Adrenal gland (tissue), 12 donors: Measurements from ENCODE around the gene NTSR2. TPM values are rescaled to one million over a fixed set of nuclear protein-coding genes. Genes with fewer than 3 reads are reported as not detected.
A peak's percentile ranks its signal among the peaks of the same experiment; 100 is the strongest.

Source experiments
- DNase-seq, 7 donors: peaks; one replicate each; pipeline ENCODE4 v3.0.0-alpha.2; 2019 to 2020
- H3K27ac ChIP-seq, 5 donors: fragments of 200-600 bp; sonication (generic) in 4 of 5; 1 replicate in 3 of 5; 2 replicates in 2 of 5; pipeline versions ENCODE4 v1.5.1 to v1.8.0; 2016 to 2020; ENCODE audit warnings: mild to moderate bottlenecking in 1 of 5
- H3K27me3 ChIP-seq: fragments of 200-600 bp; 2 replicates; pipeline ENCODE4 v1.8.0; 2021
- H3K36me3 ChIP-seq, 2 donors: fragments of 200-600 bp; replicated peaks in 1 of 2; 1 replicate in 1 of 2; 2 replicates in 1 of 2; pipeline versions ENCODE4 v1.5.1 to v1.8.0; 2018 to 2022
- H3K4me1 ChIP-seq, 2 donors: fragments of 200-600 bp; replicated peaks in 1 of 2; 1 replicate in 1 of 2; 2 replicates in 1 of 2; pipeline versions ENCODE4 v1.5.1 to v1.8.0; 2018 to 2021
- H3K4me3 ChIP-seq, 4 donors: fragments of 200-600 bp; sonication (generic) in 3 of 4; one replicate each; pipeline ENCODE4 v1.5.1; 2016 to 2018
- H3K9me3 ChIP-seq, 3 donors: fragments of 200-600 bp; sonication (generic) in 1 of 3; replicated peaks in 1 of 3; 1 replicate in 2 of 3; 2 replicates in 1 of 3; pipeline versions ENCODE4 v1.5.1 to v1.8.0; 2016 to 2021
- POLR2A ChIP-seq, 2 donors: fragments of 450-650 bp; IDR thresholded peaks; one replicate each; pipeline ENCODE4 v1.6.1; 2017; ENCODE audit warnings: antibody characterized with exemption in 2 of 2, mild to moderate bottlenecking in 2 of 2, moderate library complexity in 1 of 2
- WGBS, 4 donors: extraction: QIAGEN DNeasy Blood & Tissue Kit in 2 of 4; methylation state at CpG; one replicate each; pipeline versions ENCODE4 v1.1.5 to v1.1.7; 2013 to 2017; 5-methylcytosine and 5-hydroxymethylcytosine counted together
- intact Hi-C, 2 donors: fragments of 100-400 bp; cut with DNase I; formaldehyde crosslinking; loops; one replicate each; pipeline versions ENCODE4 v1.14.1 to v1.15.0; 2022 to 2023
- polyA plus RNA-seq, 3 donors: library from polyadenylated mRNA; stranded (reverse); fragments of 200-250 nt in 2 of 3; fragments of 350-450 nt in 1 of 3; fragmentation: Illumina TruSeq in 1 of 3; extraction: RNeasy Lipid Tissue Mini Kit (QIAGEN cat#74804) in 1 of 3; gene quantifications; one replicate each; pipeline ENCODE4 v1.2.3, GENCODE V29; 2013 to 2014
- total RNA-seq, 9 donors: library from RNA; depleted of rRNA in 4 of 9; stranded (reverse); fragments of >200 nt in 4 of 9; fragments of 120-200 nt in 1 of 9; fragmentation: NEBNext Ultra II Directional in 1 of 9; extraction: Animal tissue kit (Norgen Biotek cat#: 25700) in 1 of 9; gene quantifications; one replicate each; pipeline versions ENCODE4 v1.1.0 to v1.2.4, GENCODE V29; 2013 to 2023
- TF ChIP-seq, protein P1 (sequence below), 6 experiments: fragments of 450-650 bp in 4 of 6; fragments of 200-600 bp in 2 of 6; sonication (generic) in 1 of 6; IDR thresholded peaks; 1 replicate in 5 of 6; 2 replicates in 1 of 6; pipeline versions ENCODE4 v1.5.1 to v1.8.0; 2016 to 2021; ENCODE audit warnings: antibody characterized with exemption in 6 of 6, mild to moderate bottlenecking in 2 of 6, moderate library complexity in 1 of 6
- donor health status: healthy with polysubstance abuse.
- donor health status: Bipolar disorder and iron deficiency.
- donor health status: DM: yes; HTN: yes; CAD: no.
- donor health status: DM: no; HTN: no; CAD: no.
- donor health status: DM: no; HTN: no; CAD: no.
- donor health status: DM: yes; HTN: yes; CAD: no.

Gene NTSR2
- total and polyA plus RNA-seq, 12 donors: 0.06 to 10.3 (median 1.1) TPM

DNA sequence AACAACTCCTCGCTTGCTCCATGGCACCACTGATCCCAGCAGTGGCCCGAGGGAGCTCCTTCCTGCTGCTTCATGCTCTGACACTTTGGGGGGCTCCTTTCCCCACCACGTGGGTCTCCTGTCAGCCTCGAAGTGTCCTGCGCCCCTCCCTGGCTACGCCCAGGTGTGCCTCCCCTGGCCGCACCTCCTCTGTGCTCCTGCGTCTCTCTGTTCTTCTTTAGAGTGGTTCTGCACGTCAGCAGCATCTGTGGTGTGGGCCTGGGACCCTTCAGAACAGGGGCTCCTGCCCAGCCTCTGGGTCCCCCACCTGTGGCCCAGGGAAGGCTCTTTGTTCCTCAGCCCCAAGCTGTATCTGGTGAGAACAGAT is 26.7 kb upstream of the NTSR2 start:
- Histone ChIP-seq H3K27me3 (no peaks in the 10 kb centered on the region), H3K36me3 (no peaks in the 10 kb centered on the region), H3K4me3 (no peak overlapping the region), H3K9me3 (no peaks in the 10 kb centered on the region), H3K27ac (peak overlapping the region in 2 of 5 donors; percentile 10 to 78), H3K4me1 (peaks cover 0 to 21% of the 10 kb centered on the region in 2 donors)
- intact Hi-C loops: loop anchor here (5.0 to 10.0 kb wide), 2 partner anchors 46 to 48 kb away; partner anchors contain the start of gene LPIN1 (in 1 of the 2)
- WGBS, 4 donors: 66 to 80% (median 69%) methylated on average over 9 of the region's 9 CpGs
- DNase-seq: no peak
- TF ChIP-seq, protein P1, sequence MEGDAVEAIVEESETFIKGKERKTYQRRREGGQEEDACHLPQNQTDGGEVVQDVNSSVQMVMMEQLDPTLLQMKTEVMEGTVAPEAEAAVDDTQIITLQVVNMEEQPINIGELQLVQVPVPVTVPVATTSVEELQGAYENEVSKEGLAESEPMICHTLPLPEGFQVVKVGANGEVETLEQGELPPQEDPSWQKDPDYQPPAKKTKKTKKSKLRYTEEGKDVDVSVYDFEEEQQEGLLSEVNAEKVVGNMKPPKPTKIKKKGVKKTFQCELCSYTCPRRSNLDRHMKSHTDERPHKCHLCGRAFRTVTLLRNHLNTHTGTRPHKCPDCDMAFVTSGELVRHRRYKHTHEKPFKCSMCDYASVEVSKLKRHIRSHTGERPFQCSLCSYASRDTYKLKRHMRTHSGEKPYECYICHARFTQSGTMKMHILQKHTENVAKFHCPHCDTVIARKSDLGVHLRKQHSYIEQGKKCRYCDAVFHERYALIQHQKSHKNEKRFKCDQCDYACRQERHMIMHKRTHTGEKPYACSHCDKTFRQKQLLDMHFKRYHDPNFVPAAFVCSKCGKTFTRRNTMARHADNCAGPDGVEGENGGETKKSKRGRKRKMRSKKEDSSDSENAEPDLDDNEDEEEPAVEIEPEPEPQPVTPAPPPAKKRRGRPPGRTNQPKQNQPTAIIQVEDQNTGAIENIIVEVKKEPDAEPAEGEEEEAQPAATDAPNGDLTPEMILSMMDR (IDR thresholded peaks at IDR 0.05): no peak
- no peak for TF ChIP-seq POLR2A (IDR thresholded peaks at IDR 0.05)

DNA sequence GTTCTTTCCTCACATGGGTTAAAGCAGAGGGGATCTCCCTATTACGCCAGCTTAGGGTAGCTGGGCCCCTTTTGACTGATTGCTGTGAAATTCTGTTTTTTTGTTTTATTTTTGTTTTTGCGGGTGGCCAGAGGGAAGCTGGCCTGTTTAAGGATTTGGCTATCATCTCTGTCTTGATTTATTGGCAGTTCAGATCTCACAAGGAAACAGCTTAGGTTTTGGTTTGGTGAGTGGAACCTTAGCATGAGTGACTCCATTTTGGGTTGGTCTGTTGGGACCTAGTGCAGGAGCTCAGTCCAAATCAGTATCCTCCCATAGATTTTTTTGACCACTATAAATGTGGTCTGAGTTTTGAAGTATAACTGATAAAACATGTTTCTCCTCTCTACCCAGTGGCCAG is 25.6 kb upstream of the NTSR2 start:
- WGBS, 4 donors: 77 to 94% (median 88%) methylated on average over 2 of the region's 2 CpGs
- Histone ChIP-seq H3K27me3 (no peaks in the 10 kb centered on the region), H3K27ac (no peak overlapping the region), H3K9me3 (no peaks in the 10 kb centered on the region), H3K4me1 (peaks cover 0 to 21% of the 10 kb centered on the region in 2 donors), H3K4me3 (no peak overlapping the region), H3K36me3 (no peaks in the 10 kb centered on the region)
- TF ChIP-seq POLR2A (IDR thresholded peaks at IDR 0.05): no peak
- TF ChIP-seq, protein P1 (IDR thresholded peaks at IDR 0.05): no peak
- intact Hi-C loops: loop anchor here (5.0 to 10.0 kb wide), 2 partner anchors 47 to 49 kb away; partner anchors contain the start of gene LPIN1 (in 1 of the 2)
- no peak for DNase-seq

DNA sequence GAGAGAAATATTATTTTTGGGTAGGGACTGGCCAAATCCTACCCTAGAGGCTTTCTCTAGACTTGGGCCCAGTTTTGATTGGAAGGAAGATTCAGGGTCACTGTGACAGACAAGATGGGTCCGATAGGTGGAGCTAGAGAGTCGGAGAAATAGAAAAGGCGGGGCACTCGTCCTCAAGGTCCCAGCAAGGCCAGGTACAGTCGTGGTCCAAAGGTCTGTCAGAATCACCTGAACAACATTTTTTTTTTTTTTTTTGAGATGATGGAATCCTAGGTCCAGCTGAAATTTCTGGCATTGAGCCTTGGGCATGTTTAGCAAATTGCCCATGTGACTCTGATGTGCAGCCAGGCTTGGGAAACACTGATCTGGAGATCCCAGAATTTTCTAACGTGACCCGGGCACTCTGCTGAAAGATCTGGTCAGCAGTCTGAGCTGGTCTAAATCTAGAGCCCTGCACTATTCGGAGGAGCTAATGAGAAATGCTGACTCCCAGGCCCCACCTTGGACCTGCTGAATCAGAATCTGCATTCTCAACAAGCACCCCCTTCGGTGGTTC is 23.0 kb upstream of the NTSR2 start:
- Histone ChIP-seq H3K27ac (no peak overlapping the region), H3K4me1 (peaks cover 6 to 23% of the 10 kb centered on the region in 2 donors), H3K9me3 (no peaks in the 10 kb centered on the region), H3K27me3 (no peaks in the 10 kb centered on the region), H3K36me3 (no peaks in the 10 kb centered on the region), H3K4me3 (no peak overlapping the region)
- intact Hi-C loops: loop anchor here in 1 of 2 donors (10.0 kb wide), 1 partner anchor 52 kb away; the partner anchor contains the start of gene LPIN1
- TF ChIP-seq POLR2A (IDR thresholded peaks at IDR 0.05): no peak
- TF ChIP-seq, protein P1 (IDR thresholded peaks at IDR 0.05): peak; percentile 64 to 85 (median 78)
- WGBS, 4 donors: 16 to 24% (median 19%) methylated on average over 9 of the region's 9 CpGs
- peak; percentile 57 to 85 (median 68) for DNase-seq

DNA sequence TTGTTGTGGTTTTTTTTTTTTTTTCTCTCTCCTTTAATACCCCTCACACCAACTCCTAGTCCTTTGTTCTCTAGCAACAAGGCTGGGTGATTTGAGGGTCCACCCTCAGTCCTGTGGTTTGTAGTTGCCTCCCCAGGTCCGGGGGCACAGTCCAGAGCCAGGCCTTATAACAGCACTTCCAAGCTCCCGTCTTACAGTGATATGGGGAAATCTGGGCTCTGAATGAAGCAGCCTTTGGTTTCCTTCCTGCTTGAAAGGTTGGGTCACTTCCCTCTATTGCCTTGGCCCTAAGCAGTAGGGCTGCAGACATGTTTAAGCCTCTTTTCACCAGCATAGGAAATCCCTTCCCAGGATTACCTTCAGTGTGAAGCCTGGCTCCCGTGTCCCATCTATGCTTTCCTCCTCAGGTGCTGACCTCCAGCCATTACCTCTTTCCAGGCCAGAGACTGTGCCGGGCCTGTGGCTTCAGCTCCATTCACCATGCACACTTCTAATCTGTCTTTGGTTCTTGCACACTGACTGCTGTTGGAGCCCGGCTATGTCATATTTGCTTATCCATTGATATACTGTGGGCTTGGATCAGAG is 21.2 kb upstream of the NTSR2 start:
- DNase-seq: no peak
- TF ChIP-seq, protein P1 (IDR thresholded peaks at IDR 0.05): no peak
- TF ChIP-seq POLR2A (IDR thresholded peaks at IDR 0.05): no peak
- Histone ChIP-seq H3K9me3 (no peaks in the 10 kb centered on the region), H3K4me1 (peaks cover 6 to 15% of the 10 kb centered on the region in 2 donors), H3K4me3 (no peak overlapping the region), H3K27me3 (no peaks in the 10 kb centered on the region), H3K27ac (no peak overlapping the region), H3K36me3 (no peaks in the 10 kb centered on the region)
- intact Hi-C loops: loop anchor here in 1 of 2 donors (10.0 kb wide), 1 partner anchor 54 kb away; the partner anchor contains the start of gene LPIN1
- WGBS, 4 donors: 59 to 83% (median 72%) methylated on average over 5 of the region's 5 CpGs
